GM23338 (cell line): ENCODE results near the gene IPO5. TPM values are rescaled to one million over a fixed set of nuclear protein-coding genes. Genes with fewer than 3 reads are reported as not detected.

Source experiments
- ATAC-seq: fragments of 200-7000 bp; cut with Tn5 transposase; 3 replicates; pipeline ENCODE4 v1.9.1; 2020
- DNase-seq: peaks from one replicate; pipeline ENCODE4 v3.0.0-alpha.2; 2015; ENCODE audit warnings: low spot score
- H2AFZ ChIP-seq: fragments of 200-600 bp; sonication (generic); 2 replicates; pipeline ENCODE4 v1.8.0; 2016; ENCODE audit warnings: antibody characterized with exemption, mild to moderate bottlenecking, moderate library complexity
- H3F3A ChIP-seq: fragments of 200-600 bp; sonication (generic); replicated peaks from 2 replicates; pipeline ENCODE4 v1.8.0; 2017; ENCODE audit warnings: antibody characterized with exemption, mixed run types, low read depth
- H3K27ac ChIP-seq: fragments of 200-600 bp; sonication (generic); 2 replicates; pipeline ENCODE4 v1.6.1; 2016; ENCODE audit warnings: low read depth
- H3K27me3 ChIP-seq: fragments of 200-600 bp; sonication (generic); 2 replicates; pipeline ENCODE4 v1.8.0; 2016; ENCODE audit warnings: mild to moderate bottlenecking, mixed run types, moderate library complexity; ENCODE audit not compliant: insufficient read depth
- H3K36me3 ChIP-seq: fragments of 200-600 bp; sonication (generic); 2 replicates; pipeline ENCODE4 v1.8.0; 2016; ENCODE audit warnings: mild to moderate bottlenecking; ENCODE audit not compliant: insufficient read depth
- H3K4me1 ChIP-seq: fragments of 200-600 bp; sonication (generic); 2 replicates; pipeline ENCODE4 v1.8.0; 2016; ENCODE audit warnings: mild to moderate bottlenecking, moderate library complexity; ENCODE audit not compliant: insufficient read depth
- H3K4me2 ChIP-seq: fragments of 200-600 bp; sonication (generic); 2 replicates; pipeline ENCODE4 v1.7.1; 2017; ENCODE audit warnings: mixed run types
- H3K4me3 ChIP-seq: fragments of 200-600 bp; sonication (generic); 2 replicates; pipeline ENCODE4 v1.6.1; 2016; ENCODE audit warnings: mixed run types
- H3K79me2 ChIP-seq: fragments of 200-600 bp; sonication (generic); replicated peaks from 2 replicates; pipeline ENCODE4 v1.8.0; 2017; ENCODE audit warnings: mild to moderate bottlenecking; ENCODE audit not compliant: insufficient read depth
- H3K9me2 ChIP-seq: fragments of 200-600 bp; sonication (generic); 2 replicates; pipeline ENCODE4 v1.8.0; 2017; ENCODE audit not compliant: insufficient read depth
- H4K20me1 ChIP-seq: fragments of 200-600 bp; sonication (generic); replicated peaks from 2 replicates; pipeline ENCODE4 v1.8.0; 2017; ENCODE audit warnings: mild to moderate bottlenecking; ENCODE audit not compliant: insufficient read depth
- H3K27ac Mint-ChIP-seq: 2 replicates; pipeline ENCODE4 v1.8.0; 2020; ENCODE audit warnings: inconsistent platforms, mild to moderate bottlenecking, moderate library complexity, mixed read lengths
- H3K27me3 Mint-ChIP-seq: 3 replicates; pipeline ENCODE4 v1.8.0; 2022; ENCODE audit warnings: low read depth, mild to moderate bottlenecking, moderate library complexity, mixed read lengths, inconsistent platforms; ENCODE audit not compliant: insufficient read depth, poor library complexity
- H3K36me3 Mint-ChIP-seq: 3 replicates; pipeline ENCODE4 v1.8.0; 2021; ENCODE audit warnings: low read depth, mild to moderate bottlenecking, inconsistent platforms, moderate library complexity, mixed read lengths
- H3K4me1 Mint-ChIP-seq: 3 replicates; pipeline ENCODE4 v1.8.0; 2020; ENCODE audit warnings: mild to moderate bottlenecking, inconsistent platforms, mixed read lengths
- H3K4me3 Mint-ChIP-seq: 3 replicates; pipeline ENCODE4 v1.8.0; 2021; ENCODE audit warnings: moderate library complexity, mild to moderate bottlenecking, inconsistent platforms, mixed read lengths
- H3K9me3 Mint-ChIP-seq: 3 replicates; pipeline ENCODE4 v1.8.0; 2020; ENCODE audit warnings: moderate library complexity, mild to moderate bottlenecking, inconsistent platforms, mixed read lengths
- CTCF ChIP-seq, 2 experiments: fragments of 200-600 bp in 1 of 2; sonication (generic) in 1 of 2; conservative IDR thresholded peaks; 2 replicates each; pipeline versions ENCODE4 v1.5.1 to v1.6.1; 2016 to 2017; ENCODE audit warnings: antibody characterized with exemption in 2 of 2, low read depth in 2 of 2, mild to moderate bottlenecking in 2 of 2, moderate library complexity in 1 of 2
- EZH2 ChIP-seq: fragments of 200-600 bp; sonication (generic); IDR thresholded peaks from one replicate; pipeline ENCODE4 v1.8.0; 2017; ENCODE audit warnings: antibody characterized with exemption, mild to moderate bottlenecking, low read depth; ENCODE audit not compliant: unreplicated experiment
- REST ChIP-seq: IDR thresholded peaks from one replicate; pipeline ENCODE4 v1.6.1; 2018; ENCODE audit warnings: antibody characterized with exemption; ENCODE audit not compliant: unreplicated experiment
- ZNF462 ChIP-seq: fragments of 250-450 bp; sonication (Bioruptor Pico); IDR thresholded peaks from 2 replicates; pipeline ENCODE4 v1.5.0; 2020; ENCODE audit warnings: mild to moderate bottlenecking, moderate library complexity
- polyA plus RNA-seq: library from polyadenylated mRNA; unstranded; fragments of >200 nt; fragmentation: Nextera tagmentation; extraction: Ambion mirVana; gene quantifications from 2 replicates; pipeline ENCODE4 v1.2.1, GENCODE V29; 2016
- total RNA-seq: library from RNA; depleted of rRNA; stranded (reverse); fragments of >200 nt; shearing (Covaris generic); gene quantifications from 2 replicates; pipeline ENCODE4 v1.2.3, GENCODE V29; 2014

IPO5 gene
- total and polyA plus RNA-seq, 2 experiments from 2014 or later = 124 to 353 TPM

GRCh38 chr13:98032168-98032567 is 78.7 kb downstream of the IPO5 start:
- no peaks in the 10 kb centered on the region for H3K27me3 ChIP-seq
- no peaks in the 10 kb centered on the region for H3K79me2 ChIP-seq
- Mint-ChIP-seq H3K36me3 (no peaks in the 10 kb centered on the region), H3K4me3 (no peak overlapping the region), H3K4me1 (peaks cover 16% of the 10 kb centered on the region; the same call in 2 of the 3 replicates), H3K27me3 (peaks cover 5% of the 10 kb centered on the region), H3K27ac (no peak overlapping the region), H3K9me3 (no peaks in the 10 kb centered on the region)
- no peak for DNase-seq
- H3F3A ChIP-seq = no peaks in the 10 kb centered on the region
- H3K4me1 ChIP-seq = no peaks in the 10 kb centered on the region
- no peak overlapping the region for H2AFZ ChIP-seq
- H3K4me3 ChIP-seq = no peak overlapping the region
- no peak overlapping the region for H3K4me2 ChIP-seq
- no peaks in the 10 kb centered on the region; the same call in 1 of the 2 replicates for H4K20me1 ChIP-seq
- no peak for ATAC-seq
- no peak overlapping the region for H3K27ac ChIP-seq
- TF ChIP-seq REST = no peak
- no peak for TF ChIP-seq ZNF462 (CRISPR knock-in tag)
- TF ChIP-seq EZH2 = no peak
- no peak for TF ChIP-seq CTCF (conservative IDR thresholded peaks at IDR 0.05; ENCODE audit: low read depth in 2 of 2)
- no peaks in the 10 kb centered on the region for H3K9me2 ChIP-seq
- H3K36me3 ChIP-seq = no peaks in the 10 kb centered on the region
